ENCODE results near the gene MINDY4B.
A peak's percentile ranks its signal among the peaks of the same experiment; 100 is the strongest.

MINDY4B gene

DNA sequence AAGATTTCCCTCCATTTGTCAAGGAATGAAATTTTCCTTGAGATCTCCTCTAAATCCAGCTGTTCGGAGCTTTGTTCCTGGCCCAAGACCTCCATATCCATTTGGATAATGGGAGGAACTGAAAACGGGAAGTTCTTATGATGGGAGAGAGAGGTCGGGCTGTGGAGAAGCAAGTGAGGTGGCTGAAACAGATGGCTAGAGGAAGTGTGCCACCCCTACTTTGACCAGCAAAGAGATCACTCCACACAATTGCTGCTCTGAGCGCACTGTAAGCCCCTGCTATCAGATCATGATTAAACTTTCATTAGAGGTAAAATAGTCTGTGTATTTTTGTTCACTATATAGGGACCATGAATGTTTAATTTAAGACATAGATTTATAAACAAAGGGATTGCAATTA is at the start of gene MINDY4B:
Gene MINDY4B, minus strand, starts transcription at position 101 of the 400 bp plus-strand sequence. Its CDS starts 0 bp downstream, at position 101.
- peaks cover 14% of the 10 kb centered on the region for H3K27me3 Mint-ChIP-seq

DNA sequence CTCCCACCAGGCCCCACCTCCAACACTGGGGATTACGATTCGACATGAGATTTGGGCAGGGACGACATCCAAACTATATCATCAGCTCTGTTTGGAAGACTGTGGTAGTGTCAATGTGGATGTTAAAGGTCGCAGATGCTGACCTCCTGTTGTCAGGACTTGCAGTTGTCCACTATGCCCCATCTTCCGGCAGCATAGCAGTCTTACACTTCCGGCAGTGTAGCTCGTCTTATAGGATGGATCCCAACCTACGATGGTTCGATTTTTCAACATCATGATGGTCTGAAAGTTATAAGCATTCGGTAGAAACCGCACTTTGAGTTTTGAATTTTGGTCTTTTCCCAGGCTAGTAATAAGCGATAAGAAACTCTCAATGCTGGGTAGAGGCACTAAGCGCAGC is 46.7 kb upstream of the MINDY4B start:
- H3K27me3 Mint-ChIP-seq, result peaks cover 21% of the 10 kb centered on the region

More for the DNA sequence above, at the start of gene MINDY4B:
- no peaks in the 10 kb centered on the region for H3K4me1 Mint-ChIP-seq
- ATAC-seq (no peak), DNase-seq (no peak)
- H3K9me3 Mint-ChIP-seq, result no peaks in the 10 kb centered on the region
- no peak within 1 kb of the TSS for H3K4me3 Mint-ChIP-seq
- H3K27ac Mint-ChIP-seq, result no peak within 1 kb of the TSS
- no peaks in the 10 kb centered on the region for H3K36me3 Mint-ChIP-seq (ENCODE audit: low read depth)

DNA sequence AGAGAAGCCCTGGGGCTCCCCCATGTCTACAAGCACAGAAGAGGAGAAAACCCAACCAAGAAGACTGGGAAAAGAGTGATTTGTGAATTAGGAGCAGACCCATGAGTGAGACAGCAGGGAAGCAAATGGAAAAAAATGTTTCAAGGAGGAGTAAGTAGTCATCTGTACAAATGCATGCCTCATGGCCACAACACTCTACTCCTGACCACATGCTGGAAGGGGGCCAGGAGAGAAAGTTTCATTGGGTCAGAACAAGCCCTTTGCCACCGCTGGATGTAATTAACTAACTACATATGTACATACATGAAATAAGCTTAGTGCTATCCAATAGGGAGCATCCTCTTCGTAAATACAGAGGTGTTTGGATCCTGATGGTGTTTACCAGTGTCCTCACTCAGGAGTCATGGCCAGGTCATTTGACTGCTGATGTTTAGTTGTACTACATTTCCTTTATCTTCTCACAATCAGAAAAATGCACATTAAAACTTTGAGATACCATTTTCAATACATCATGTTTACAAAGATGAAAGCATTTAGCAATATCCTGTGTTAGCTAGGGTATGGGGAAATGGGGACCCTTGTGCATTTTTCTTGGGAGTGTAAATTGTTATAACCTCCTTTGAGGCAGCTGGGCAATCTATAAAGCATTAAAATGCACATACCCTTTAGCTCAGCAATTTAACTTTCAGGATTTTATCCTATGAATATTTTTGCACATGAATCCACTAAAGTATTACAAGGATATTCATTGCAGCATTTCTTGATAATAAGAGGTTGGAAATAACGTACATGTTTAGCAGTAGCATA is 40.2 kb upstream of the MINDY4B start:
- H3K4me1 Mint-ChIP-seq, result no peaks in the 10 kb centered on the region
- no peak for ATAC-seq
- no peak for DNase-seq
- H3K27ac Mint-ChIP-seq, result no peak overlapping the region
- peaks cover 29% of the 10 kb centered on the region for H3K27me3 Mint-ChIP-seq
- H3K9me3 Mint-ChIP-seq, result no peaks in the 10 kb centered on the region
- no peak overlapping the region for H3K4me3 Mint-ChIP-seq
- no peaks in the 10 kb centered on the region for H3K36me3 Mint-ChIP-seq (ENCODE audit: low read depth)

More for the DNA sequence above, 46.7 kb upstream of the MINDY4B start:
- Mint-ChIP-seq H3K36me3 (ENCODE audit: low read depth) (no peaks in the 10 kb centered on the region), H3K4me1 (no peaks in the 10 kb centered on the region), H3K9me3 (no peaks in the 10 kb centered on the region), H3K27ac (no peak overlapping the region), H3K4me3 (no peak overlapping the region)
- ATAC-seq (no peak), DNase-seq (no peak)

DNA sequence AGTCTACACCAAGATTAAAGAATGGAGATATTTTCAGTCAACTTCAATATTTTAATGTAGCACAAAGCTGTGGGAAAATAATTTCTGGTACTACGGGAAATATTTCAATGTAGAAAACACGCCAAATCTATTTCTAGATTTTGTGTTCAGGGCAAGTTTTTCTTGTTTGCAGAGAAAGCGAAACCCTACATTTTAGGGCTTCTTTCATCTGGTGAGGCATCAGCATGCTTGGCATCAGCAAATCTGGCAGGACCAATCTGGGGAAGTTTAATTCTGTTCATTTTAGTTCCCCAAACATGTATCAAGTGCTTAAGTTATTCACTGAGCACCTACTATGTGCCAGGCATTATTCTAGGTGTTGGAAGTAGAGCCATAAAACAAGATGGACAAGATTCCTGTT is 37.0 kb upstream of the MINDY4B start:
- Mint-ChIP-seq H3K27ac (no peak overlapping the region), H3K9me3 (no peaks in the 10 kb centered on the region), H3K4me1 (no peaks in the 10 kb centered on the region), H3K4me3 (no peak overlapping the region), H3K27me3 (peaks cover 21% of the 10 kb centered on the region), H3K36me3 (ENCODE audit: low read depth) (no peaks in the 10 kb centered on the region)
- ATAC-seq, result no peak
- no peak for DNase-seq

DNA sequence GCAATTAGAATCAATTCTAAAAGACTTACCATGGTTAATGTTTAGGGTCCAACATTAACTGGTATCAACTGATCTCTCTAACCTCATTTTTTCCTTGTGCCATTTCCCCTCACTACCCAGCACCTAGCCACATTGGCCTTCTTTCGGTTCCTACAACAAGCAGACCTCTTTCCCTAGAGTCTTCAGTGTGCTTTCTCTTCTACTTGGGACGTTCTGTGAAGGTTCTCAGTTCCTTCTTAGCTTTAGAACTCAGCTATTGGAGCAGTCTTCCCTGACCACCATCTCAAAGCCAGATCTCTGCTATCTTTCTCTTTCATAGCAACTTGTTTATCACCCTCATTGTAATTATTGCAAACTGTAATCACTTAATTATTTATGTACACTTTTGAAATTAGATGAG is 31.5 kb upstream of the MINDY4B start:
- H3K27me3 Mint-ChIP-seq, result peaks cover 15% of the 10 kb centered on the region
- no peak overlapping the region for H3K27ac Mint-ChIP-seq
- no peaks in the 10 kb centered on the region for H3K36me3 Mint-ChIP-seq (ENCODE audit: low read depth)
- H3K4me3 Mint-ChIP-seq, result no peak overlapping the region
- H3K9me3 Mint-ChIP-seq, result no peaks in the 10 kb centered on the region
- H3K4me1 Mint-ChIP-seq, result no peaks in the 10 kb centered on the region
- DNase-seq (no peak), ATAC-seq (no peak)

DNA sequence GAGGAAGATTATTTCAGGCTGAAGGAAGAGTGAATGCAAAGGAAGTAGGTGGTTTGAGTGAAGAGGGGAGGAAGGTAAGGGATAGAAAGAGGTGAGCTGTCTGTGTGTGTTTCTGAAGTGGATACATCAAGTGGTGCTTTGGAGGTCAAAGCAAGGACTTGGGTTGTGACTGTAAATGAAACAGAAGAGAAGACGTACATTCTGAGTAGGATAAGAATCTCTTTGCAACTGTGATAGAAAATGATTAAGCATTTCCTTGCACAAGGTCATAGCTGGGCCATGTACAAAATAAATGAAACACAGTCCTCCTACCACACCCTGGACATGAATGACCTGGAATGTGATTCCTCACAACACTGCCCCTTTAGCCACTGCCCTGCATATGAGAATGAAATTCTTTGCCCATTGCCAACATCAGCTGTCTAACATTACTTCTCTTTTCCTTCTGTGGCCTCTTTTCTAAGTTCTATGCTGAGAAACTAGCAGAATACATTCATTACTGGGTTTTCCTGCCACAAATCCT is 28.3 kb upstream of the MINDY4B start:
- Mint-ChIP-seq H3K4me3 (no peak overlapping the region), H3K36me3 (ENCODE audit: low read depth) (no peaks in the 10 kb centered on the region), H3K27ac (no peak overlapping the region), H3K27me3 (peaks cover 17% of the 10 kb centered on the region), H3K4me1 (no peaks in the 10 kb centered on the region), H3K9me3 (no peaks in the 10 kb centered on the region)
- DNase-seq, result no peak
- no peak for ATAC-seq

- DNase-seq (no peak), ATAC-seq (no peak)
- H3K36me3 Mint-ChIP-seq (ENCODE audit: low read depth), result no peaks in the 10 kb centered on the region
- H3K4me1 Mint-ChIP-seq, result no peaks in the 10 kb centered on the region
- H3K9me3 Mint-ChIP-seq, result no peaks in the 10 kb centered on the region
- peaks cover 17% of the 10 kb centered on the region for H3K27me3 Mint-ChIP-seq
- H3K4me3 Mint-ChIP-seq, result no peak overlapping the region
- no peak overlapping the region for H3K27ac Mint-ChIP-seq
Observed at GRCh38 chr3:150931745-150932144, 26.5 kb upstream of the MINDY4B start.

DNA sequence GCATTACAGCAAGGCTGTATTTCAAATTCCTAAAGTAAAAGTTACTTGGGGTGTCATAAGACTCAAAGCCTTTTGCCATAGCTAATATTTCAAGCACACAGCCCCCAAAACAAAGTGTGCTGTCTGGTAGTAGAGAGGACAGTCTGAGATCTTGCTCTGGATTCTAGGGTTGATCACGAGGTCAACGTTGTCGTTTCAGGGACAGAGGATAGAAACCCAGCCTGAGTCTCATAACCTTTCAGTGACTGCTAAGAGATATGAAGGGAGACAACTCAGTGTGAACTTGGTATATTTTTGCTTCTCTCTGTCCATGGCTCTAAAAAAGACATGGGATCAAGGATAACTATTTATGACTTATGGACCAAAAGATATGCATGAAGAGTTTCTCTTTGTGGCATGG is 25.6 kb upstream of the MINDY4B start:
- H3K9me3 Mint-ChIP-seq, result no peaks in the 10 kb centered on the region
- DNase-seq (no peak), ATAC-seq (no peak)
- H3K4me1 Mint-ChIP-seq, result no peaks in the 10 kb centered on the region
- no peak overlapping the region for H3K27ac Mint-ChIP-seq
- H3K36me3 Mint-ChIP-seq (ENCODE audit: low read depth), result no peaks in the 10 kb centered on the region
- peaks cover 13% of the 10 kb centered on the region for H3K27me3 Mint-ChIP-seq
- H3K4me3 Mint-ChIP-seq, result no peak overlapping the region

DNA sequence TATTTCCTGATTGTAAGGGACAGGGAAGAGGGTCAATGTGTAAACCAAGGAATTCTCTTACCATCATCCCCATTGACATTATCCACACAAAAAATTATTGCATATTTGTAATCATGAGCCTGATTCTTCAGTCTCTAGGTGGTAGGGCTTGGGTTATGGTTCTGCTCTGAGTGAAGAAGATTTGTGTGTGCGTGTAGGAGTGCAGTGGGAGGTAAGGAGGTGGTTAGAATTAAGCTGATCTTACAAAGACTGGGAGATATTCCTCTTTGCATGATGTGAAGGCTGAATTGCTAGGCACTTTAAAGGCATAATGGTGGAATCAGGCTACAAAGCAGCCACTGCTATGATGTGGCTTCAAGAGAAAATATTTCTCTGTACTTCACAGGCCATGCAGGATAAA is 23.0 kb upstream of the MINDY4B start:
- Mint-ChIP-seq H3K4me1 (peaks cover 2% of the 10 kb centered on the region), H3K4me3 (no peak overlapping the region), H3K36me3 (ENCODE audit: low read depth) (no peaks in the 10 kb centered on the region), H3K9me3 (no peaks in the 10 kb centered on the region), H3K27ac (no peak overlapping the region), H3K27me3 (peaks cover 17% of the 10 kb centered on the region)
- no peak for DNase-seq
- no peak for ATAC-seq

- DNase-seq (no peak), ATAC-seq (no peak)
- Mint-ChIP-seq H3K27me3 (peaks cover 11% of the 10 kb centered on the region), H3K27ac (no peak overlapping the region), H3K4me3 (no peak overlapping the region), H3K36me3 (ENCODE audit: low read depth) (no peaks in the 10 kb centered on the region), H3K4me1 (peaks cover 2% of the 10 kb centered on the region), H3K9me3 (no peaks in the 10 kb centered on the region)
Observed at GRCh38 chr3:150926328-150926727, 21.1 kb upstream of the MINDY4B start.

DNA sequence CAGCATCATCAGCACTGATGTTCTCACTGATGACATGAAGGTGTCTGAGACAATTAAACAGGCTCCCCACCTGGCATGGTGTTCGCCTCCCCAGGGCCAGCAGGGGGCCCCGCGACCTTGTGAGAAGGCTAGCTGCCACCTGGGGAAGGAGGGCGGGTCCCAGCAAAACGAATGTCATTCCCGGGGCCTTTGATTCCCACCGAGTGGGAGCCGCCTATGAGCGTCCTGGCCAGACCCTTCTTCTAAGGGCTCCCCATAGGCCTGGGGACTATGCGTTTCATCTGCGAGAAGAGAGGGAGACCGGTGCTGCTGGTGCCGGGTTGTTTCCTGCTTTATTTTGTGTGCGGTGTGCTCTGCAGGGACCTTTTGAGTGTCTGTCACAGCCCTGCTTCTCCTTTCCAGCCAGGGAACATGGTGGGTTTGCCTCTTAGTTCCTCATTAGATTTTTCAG is 20.5 kb upstream of the MINDY4B start:
- Mint-ChIP-seq H3K27ac (no peak overlapping the region), H3K4me1 (peaks cover 2% of the 10 kb centered on the region)

DNA sequence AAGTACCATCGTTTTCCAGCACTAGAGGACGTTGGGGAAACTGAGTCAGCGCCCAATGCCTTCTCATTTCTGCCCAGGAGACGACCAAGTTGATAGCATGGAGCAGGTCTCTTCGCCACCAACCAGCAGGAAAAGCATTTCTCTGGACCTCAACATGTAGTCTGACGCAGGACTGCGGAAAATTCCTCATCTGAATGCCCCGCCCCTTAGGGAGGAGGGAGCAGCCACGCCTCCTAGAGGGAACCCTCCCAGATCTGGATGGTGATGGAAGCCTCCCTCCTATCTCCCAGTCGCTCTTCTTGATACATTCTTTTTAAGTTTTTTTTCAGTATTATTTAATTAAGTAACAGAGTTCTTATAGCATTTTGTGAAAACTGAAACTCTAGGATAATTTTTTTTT is 17.4 kb upstream of the MINDY4B start:
- no peak for ATAC-seq
- no peak overlapping the region for H3K27ac Mint-ChIP-seq
- H3K36me3 Mint-ChIP-seq (ENCODE audit: low read depth), result no peaks in the 10 kb centered on the region
- H3K27me3 Mint-ChIP-seq, result peaks cover 7% of the 10 kb centered on the region
- H3K4me1 Mint-ChIP-seq, result peaks cover 2% of the 10 kb centered on the region
- H3K9me3 Mint-ChIP-seq, result no peaks in the 10 kb centered on the region
- no peak overlapping the region for H3K4me3 Mint-ChIP-seq
- no peak for DNase-seq

More for the DNA sequence above, 20.5 kb upstream of the MINDY4B start:
- ATAC-seq, result peak; percentile 83
- Mint-ChIP-seq H3K27me3 (peaks cover 11% of the 10 kb centered on the region), H3K9me3 (no peaks in the 10 kb centered on the region), H3K4me3 (peak overlapping the region; percentile 30), H3K36me3 (ENCODE audit: low read depth) (no peaks in the 10 kb centered on the region)
- DNase-seq, result peak; percentile 67

GRCh38 chr3:150921209-150921608 is 16.0 kb upstream of the MINDY4B start:
- Mint-ChIP-seq H3K9me3 (no peaks in the 10 kb centered on the region), H3K27ac (no peak overlapping the region), H3K27me3 (peaks cover 6% of the 10 kb centered on the region), H3K36me3 (ENCODE audit: low read depth) (no peaks in the 10 kb centered on the region), H3K4me1 (peaks cover 2% of the 10 kb centered on the region), H3K4me3 (no peak overlapping the region)
- DNase-seq (no peak), ATAC-seq (no peak)

DNA sequence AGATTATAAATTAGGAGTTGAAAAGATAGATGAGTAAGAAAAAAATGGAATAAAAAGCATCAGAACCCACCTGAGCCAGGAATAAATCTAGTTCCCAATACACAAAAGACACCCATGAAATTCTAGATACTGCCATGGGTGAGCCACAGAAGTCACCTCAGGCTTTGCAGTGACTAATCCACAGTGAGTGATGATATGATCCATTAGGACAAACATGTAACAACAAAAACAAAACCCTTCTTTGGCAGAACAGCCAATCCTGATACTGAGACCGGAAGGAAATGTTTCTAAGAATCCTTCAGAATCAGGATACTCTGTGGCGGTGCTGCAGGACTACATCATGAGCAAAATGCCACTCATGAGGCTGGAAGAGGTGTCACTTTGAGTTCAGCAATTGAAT is 15.0 kb upstream of the MINDY4B start:
- no peak for ATAC-seq
- Mint-ChIP-seq H3K4me3 (no peak overlapping the region), H3K4me1 (no peaks in the 10 kb centered on the region), H3K27ac (no peak overlapping the region), H3K9me3 (no peaks in the 10 kb centered on the region), H3K27me3 (peaks cover 2% of the 10 kb centered on the region), H3K36me3 (ENCODE audit: low read depth) (no peaks in the 10 kb centered on the region)
- DNase-seq, result no peak

DNA sequence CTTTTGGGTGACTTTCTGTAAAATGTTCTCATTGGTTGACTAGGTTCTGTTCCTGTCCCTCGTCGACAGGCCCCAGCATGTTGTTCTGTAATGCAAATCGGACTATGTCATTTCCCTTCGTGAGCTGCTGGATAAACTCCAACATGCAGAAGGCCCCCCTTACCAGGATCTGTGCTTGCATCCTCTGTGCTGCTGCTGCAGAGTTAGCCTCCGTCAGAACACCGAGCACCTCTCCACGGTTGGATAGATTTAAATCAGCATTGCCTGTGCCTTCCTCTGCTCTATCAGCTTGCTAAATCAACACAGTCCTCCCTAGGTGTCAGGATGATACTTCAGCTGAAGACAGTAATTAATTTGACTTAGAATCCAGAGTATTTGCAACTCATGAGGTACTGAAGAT is 12.7 kb upstream of the MINDY4B start:
- Mint-ChIP-seq H3K4me1 (no peaks in the 10 kb centered on the region), H3K27ac (no peak overlapping the region), H3K27me3 (peaks cover 2% of the 10 kb centered on the region), H3K9me3 (no peaks in the 10 kb centered on the region), H3K4me3 (no peak overlapping the region), H3K36me3 (ENCODE audit: low read depth) (no peaks in the 10 kb centered on the region)
- no peak for DNase-seq
- ATAC-seq, result no peak

All from activated naive CD8-positive, alpha-beta T cell treated with anti-CD3 and anti-CD28 coated beads, Interleukin-2, amount 50 U/mL, for 24 hours (primary cell).